NCI-H748 (cell line): ENCODE measurements around the gene LRP2.
"Not testable (repeated sequence)": the region's sequence is repeated elsewhere in the genome, so short reads cannot be mapped to it uniquely, and the experiment has no call there.

Experiments
- DNase-seq: peaks from one replicate; lab custom pipeline; 2025; ENCODE audit not compliant: unreplicated experiment; lab: John Stamatoyannopoulos, UW

LRP2 gene

GRCh38 chr2:169301596-169302335 lies 60.6 kb downstream of the LRP2 start:
- no peak for DNase-seq

- peak; percentile 75 for DNase-seq
Measured at GRCh38 chr2:169300636-169301530, 61.5 kb downstream of the LRP2 start.

GRCh38 chr2:169298007-169298406 lies 64.3 kb downstream of the LRP2 start:
- DNase-seq, result no peak

DNA sequence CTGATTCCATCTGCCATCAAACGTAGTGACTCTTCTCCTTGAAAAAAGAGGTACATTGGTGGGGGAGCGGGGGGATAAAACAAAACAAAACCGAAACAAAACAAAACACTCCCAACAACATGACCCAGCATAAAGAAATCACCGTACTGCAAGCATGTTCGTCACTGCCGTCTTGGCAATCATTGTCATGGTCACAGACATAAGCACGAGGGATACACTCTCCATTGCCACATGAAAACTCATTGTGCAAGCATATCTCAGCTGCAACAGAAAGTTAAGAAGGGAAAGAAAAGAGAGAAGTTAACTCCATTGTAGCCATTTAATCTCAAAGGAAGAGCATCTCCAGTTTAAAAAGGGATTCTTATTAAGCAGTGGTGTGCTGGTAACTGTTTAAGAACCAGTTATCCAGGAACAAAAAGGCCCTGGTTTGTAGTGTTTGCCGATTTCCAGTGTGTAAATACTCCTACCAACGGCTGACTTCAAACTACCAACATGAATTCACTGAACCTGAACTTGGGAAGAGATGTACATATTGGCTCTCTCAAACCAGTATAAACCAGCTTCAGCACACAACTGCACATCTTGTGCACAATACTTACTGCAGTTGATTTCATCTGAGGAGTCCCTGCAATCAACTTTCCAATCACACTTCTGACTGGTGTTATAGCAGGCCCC lies 68.2 kb downstream of the LRP2 start:
- DNase-seq, result peak; percentile 88

- no peak for DNase-seq
Measured at GRCh38 chr2:169291517-169291916, 70.8 kb downstream of the LRP2 start.

- DNase-seq, result no peak
Measured at GRCh38 chr2:169290433-169290832, 71.9 kb downstream of the LRP2 start.

DNA sequence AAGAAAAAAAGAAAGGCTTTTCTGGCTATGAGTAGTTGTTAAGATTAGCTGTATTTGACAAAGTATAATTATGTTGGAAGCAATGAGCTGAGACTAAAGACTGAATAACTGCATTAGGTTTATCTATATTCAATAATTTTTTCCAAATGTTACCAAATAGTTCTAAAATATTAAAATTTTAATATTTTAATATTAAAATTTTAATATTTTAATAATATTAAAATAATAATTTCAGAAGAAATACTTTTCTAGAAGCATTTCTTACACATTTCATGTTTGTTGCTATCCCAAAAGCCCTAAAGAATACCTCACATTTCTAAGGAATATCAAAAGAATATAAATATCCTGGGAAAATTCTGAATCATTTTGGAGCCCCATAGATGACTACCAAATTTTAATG lies 74.7 kb downstream of the LRP2 start:
- DNase-seq, result no peak

- no peak for DNase-seq
Measured at GRCh38 chr2:169286624-169287231, 75.6 kb downstream of the LRP2 start.

- DNase-seq, result peak; percentile 32
Measured at GRCh38 chr2:169285531-169286235, 76.7 kb downstream of the LRP2 start.

GRCh38 chr2:169280502-169280901 lies 81.8 kb downstream of the LRP2 start:
- no peak for DNase-seq

- no peak for DNase-seq
Measured at GRCh38 chr2:169275696-169276444, 86.5 kb downstream of the LRP2 start.

DNA sequence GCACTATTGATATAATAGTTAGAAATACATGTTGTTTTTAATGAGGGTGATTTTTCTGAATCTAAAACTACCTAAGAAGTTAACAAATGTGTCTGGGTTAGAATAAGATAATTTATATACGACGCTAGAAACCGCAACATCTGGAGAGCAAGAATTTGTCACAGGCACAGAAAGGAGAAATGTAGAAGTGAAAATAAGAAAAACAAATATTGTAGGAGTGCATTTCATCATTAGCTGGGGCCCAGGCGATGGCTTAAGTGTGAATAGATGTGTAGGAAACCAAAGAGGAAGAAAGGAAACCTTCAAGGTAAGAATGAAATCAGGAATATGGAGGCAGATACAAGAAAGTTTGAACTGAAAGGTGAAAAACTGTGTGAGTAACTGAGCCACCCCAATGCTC lies 90.3 kb downstream of the LRP2 start:
- DNase-seq, result no peak

DNA sequence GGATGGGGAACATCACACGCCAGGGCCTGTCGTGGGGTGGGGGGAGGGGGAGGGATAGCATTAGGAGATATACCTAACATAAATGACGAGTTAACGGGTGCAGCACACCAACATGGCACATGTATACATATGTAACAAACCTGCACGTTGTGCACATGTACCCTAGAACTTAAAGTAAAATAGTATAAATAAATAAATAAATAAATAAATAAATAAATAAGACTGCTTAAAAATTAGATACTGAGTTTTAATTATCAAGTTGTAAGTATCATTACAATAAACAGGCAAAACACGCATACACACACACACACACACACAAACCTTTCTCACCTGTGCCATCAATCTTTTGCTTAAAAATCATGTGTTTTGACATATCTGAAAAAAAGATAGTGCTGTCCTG lies 91.8 kb downstream of the LRP2 start:
- DNase-seq, result not testable (repeated sequence)

DNA sequence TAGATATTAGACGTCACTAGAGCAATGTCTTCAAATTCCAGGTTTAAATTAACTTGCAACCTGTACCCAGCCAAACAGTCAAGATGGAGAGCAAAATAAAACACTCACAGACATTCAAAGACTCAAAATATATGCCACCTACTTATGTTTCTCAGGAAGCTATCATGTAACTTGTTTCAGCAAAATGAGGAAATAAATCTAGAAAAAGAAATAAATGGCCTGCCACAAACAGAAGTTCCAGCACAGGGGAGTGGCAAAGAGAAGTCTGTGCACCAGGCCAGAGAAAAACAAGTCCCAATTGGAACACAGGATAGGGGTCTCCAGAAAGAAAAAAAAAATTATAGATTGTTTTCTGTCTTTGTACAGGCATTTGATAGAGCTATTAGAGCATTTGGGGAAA lies 96.7 kb downstream of the LRP2 start:
- DNase-seq, result no peak

- no peak for DNase-seq
Measured at GRCh38 chr2:169260846-169261642, 101.3 kb downstream of the LRP2 start.

DNA sequence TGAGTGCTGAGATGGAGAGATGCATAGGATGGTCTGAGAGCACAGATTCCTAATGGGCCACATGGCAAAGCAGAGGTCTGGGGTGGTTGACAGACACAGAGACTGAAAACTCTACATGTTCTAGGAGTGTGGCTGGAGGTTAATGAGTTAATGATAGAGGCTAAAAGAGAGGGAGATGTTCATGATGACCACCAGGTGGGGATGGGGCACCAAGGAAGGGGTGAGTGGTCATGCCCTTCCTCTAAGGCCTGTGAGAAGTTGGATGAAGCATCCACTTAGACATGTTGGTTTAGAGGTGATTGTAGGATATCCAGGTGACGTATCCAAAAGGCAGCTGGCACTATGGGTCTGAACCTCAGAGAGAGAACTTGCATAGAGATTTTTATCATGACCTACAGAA lies 102.1 kb downstream of the LRP2 start:
- peak; percentile 60 for DNase-seq

DNA sequence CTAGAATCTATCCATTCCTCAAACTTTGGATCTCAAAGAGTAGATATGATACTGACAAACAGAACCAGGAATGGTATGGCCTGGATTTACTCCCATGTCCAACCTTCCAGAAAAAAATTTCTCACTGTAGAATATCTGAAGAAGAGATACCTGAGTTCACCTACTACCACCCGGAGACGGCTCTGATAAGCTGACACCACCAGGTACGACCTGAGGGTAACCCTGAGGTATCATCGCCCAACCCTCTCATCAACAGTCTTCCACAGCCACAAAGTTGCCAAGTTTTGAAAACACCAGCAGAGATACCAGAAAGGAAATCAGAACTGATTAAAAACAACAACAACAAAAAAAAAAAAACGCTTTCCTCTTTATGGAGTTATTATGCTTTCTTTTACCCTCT lies 102.9 kb downstream of the LRP2 start:
- DNase-seq, result no peak

DNA sequence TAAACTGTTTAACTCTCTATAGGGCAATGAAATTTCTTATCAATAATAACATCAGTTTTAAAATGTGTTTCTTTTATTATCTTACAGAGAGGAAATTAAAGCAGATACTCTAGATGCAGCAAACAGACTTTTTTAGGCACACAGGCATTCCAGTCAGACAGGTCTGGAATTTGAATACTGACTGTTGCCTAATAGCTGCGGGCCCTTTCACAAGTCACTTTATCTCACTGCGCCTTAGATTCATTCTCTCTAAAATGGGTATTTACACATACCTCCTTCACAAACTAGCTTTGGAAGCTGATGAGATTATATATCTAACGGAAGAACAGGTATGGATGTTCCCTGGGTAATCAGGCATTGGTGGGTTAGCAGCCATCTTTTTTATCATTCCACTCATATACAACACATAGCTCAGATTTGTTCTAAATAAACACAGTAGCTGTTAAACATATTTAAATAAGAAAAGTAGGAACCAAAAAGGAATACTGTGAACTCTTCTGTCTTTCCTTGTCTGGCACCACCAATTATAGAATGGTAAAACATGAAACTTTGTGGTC lies 104.2 kb downstream of the LRP2 start:
- DNase-seq, result no peak

GRCh38 chr2:169254774-169255173 lies 107.6 kb downstream of the LRP2 start:
- no peak for DNase-seq
